ENCODE measurements around the gene ITPRIPL2.

DNA sequence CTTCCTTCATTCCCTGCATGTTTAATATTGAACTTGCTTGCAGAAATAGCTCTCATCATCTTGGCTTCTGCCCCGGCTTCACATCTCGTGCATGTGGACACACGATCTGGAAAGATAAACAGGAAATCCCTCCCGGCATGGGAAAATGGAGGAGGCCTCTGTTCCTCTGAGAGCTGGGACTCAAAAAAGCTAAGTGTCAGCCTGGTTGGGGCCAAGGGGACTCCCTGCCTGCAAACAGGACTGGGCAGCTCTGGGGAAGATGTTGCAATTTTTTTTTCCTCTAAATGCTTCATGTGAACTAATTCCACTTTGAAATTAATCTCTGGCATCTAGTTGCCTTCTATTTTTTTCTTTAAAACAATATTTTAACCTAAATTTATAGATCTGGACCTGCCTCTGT lies 24.8 kb downstream of the ITPRIPL2 start:
- TF ChIP-seq, protein P1, sequence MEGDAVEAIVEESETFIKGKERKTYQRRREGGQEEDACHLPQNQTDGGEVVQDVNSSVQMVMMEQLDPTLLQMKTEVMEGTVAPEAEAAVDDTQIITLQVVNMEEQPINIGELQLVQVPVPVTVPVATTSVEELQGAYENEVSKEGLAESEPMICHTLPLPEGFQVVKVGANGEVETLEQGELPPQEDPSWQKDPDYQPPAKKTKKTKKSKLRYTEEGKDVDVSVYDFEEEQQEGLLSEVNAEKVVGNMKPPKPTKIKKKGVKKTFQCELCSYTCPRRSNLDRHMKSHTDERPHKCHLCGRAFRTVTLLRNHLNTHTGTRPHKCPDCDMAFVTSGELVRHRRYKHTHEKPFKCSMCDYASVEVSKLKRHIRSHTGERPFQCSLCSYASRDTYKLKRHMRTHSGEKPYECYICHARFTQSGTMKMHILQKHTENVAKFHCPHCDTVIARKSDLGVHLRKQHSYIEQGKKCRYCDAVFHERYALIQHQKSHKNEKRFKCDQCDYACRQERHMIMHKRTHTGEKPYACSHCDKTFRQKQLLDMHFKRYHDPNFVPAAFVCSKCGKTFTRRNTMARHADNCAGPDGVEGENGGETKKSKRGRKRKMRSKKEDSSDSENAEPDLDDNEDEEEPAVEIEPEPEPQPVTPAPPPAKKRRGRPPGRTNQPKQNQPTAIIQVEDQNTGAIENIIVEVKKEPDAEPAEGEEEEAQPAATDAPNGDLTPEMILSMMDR (IDR thresholded peaks at IDR 0.05), result no peak
- TF ChIP-seq POLR2A (IDR thresholded peaks at IDR 0.05), result no peak

Measured in vagina (tissue), 2 donors.